Uterus (tissue), 4 donors: ENCODE measurements around the gene IRGQ. TPM values are rescaled to one million over a fixed set of nuclear protein-coding genes. Genes with fewer than 3 reads are reported as not detected.

Experiments
- DNase-seq, 2 donors: peaks; one replicate each; pipeline ENCODE4 v3.0.0-alpha.2; 2019 to 2020
- H3K27ac ChIP-seq, 2 donors: fragments of 200-600 bp; sonication (generic); 1 replicate in 1 of 2; 2 replicates in 1 of 2; pipeline ENCODE4 v1.5.1; 2016 to 2018
- H3K27me3 ChIP-seq, 2 donors: fragments of 200-600 bp; sonication (generic); one replicate each; pipeline ENCODE4 v1.5.1; 2018 to 2019; ENCODE audit warnings: control low read depth in 1 of 2
- H3K36me3 ChIP-seq, 2 donors: fragments of 200-600 bp; sonication (generic); one replicate each; pipeline ENCODE4 v1.5.1; 2019; ENCODE audit warnings: control low read depth in 1 of 2
- H3K4me1 ChIP-seq, 2 donors: fragments of 200-600 bp; sonication (generic); one replicate each; pipeline ENCODE4 v1.5.1; 2018 to 2019; ENCODE audit warnings: control low read depth in 1 of 2
- H3K4me3 ChIP-seq, 2 donors: fragments of 200-600 bp; sonication (generic); 1 replicate in 1 of 2; 2 replicates in 1 of 2; pipeline ENCODE4 v1.5.1; 2018 to 2019; ENCODE audit warnings: mild to moderate bottlenecking in 1 of 2
- H3K9me3 ChIP-seq, 2 donors: fragments of 200-600 bp; sonication (generic); one replicate each; pipeline ENCODE4 v1.5.1; 2019; ENCODE audit warnings: control low read depth in 1 of 2
- CTCF ChIP-seq, 4 experiments: fragments of 200-600 bp in 2 of 4; fragments of 450-650 bp in 2 of 4; sonication (generic) in 2 of 4; IDR thresholded peaks; one replicate each; pipeline ENCODE4 v1.5.1; 2016 to 2019; ENCODE audit warnings: antibody characterized with exemption in 4 of 4, mild to moderate bottlenecking in 2 of 4, moderate library complexity in 1 of 4
- POLR2A ChIP-seq, 2 donors: fragments of 450-650 bp; IDR thresholded peaks; one replicate each; pipeline ENCODE4 v1.6.1; 2016; ENCODE audit warnings: antibody characterized with exemption in 2 of 2, mild to moderate bottlenecking in 1 of 2, moderate library complexity in 1 of 2
- intact Hi-C: fragments of 100-400 bp; cut with DNase I; formaldehyde crosslinking; loops from one replicate; pipeline ENCODE4 v1.15.1; 2023; ENCODE audit warnings: low total_unique reads
- total RNA-seq, 4 donors: library from RNA; depleted of rRNA in 3 of 4; stranded (reverse); fragments of >200 nt in 3 of 4; gene quantifications; one replicate each; pipeline versions ENCODE4 v1.1.0 to v1.2.4, GENCODE V29; 2014 to 2023
- donor health status: DM: yes; HTN: yes; CAD: no.

Gene IRGQ
- total RNA-seq, 4 donors from 2014 or later, result 4.1 to 31.0 (median 17.2) TPM

- H3K9me3 ChIP-seq, result no peaks in the 10 kb centered on the region
- H3K36me3 ChIP-seq, result no peaks in the 10 kb centered on the region
- TF ChIP-seq POLR2A (IDR thresholded peaks at IDR 0.05) (no peak), CTCF (IDR thresholded peaks at IDR 0.05) (no peak)
- H3K27ac ChIP-seq, result no peak overlapping the region
- peak overlapping the region; percentile 49 to 52 for H3K4me3 ChIP-seq
- intact Hi-C loops, result no loop called here
- no peaks in the 10 kb centered on the region for H3K27me3 ChIP-seq
- peaks cover 0 to 13% of the 10 kb centered on the region in 2 donors for H3K4me1 ChIP-seq
- no peak for DNase-seq
Measured at GRCh38 chr19:43640424-43640757, 44.5 kb upstream of the IRGQ start.

- H3K27ac ChIP-seq, result peak within 1 kb of the TSS; percentile 27 to 37
- intact Hi-C loops, result no loop called here
- no peaks in the 10 kb centered on the region for H3K36me3 ChIP-seq
- no peaks in the 10 kb centered on the region for H3K27me3 ChIP-seq
- peak; percentile 33 to 36 for DNase-seq
- H3K4me3 ChIP-seq, result peak within 1 kb of the TSS; percentile 49 to 52
- peaks cover 0 to 13% of the 10 kb centered on the region in 2 donors for H3K4me1 ChIP-seq
- TF ChIP-seq CTCF (IDR thresholded peaks at IDR 0.05) (no peak), POLR2A (IDR thresholded peaks at IDR 0.05) (no peak)
- no peaks in the 10 kb centered on the region for H3K9me3 ChIP-seq
Measured at GRCh38 chr19:43639519-43640423, 43.8 kb upstream of the IRGQ start, which contains the start of gene CADM4. CADM4 (minus strand) TSS chr19:43639850; CDS start chr19:43639790, 60 bp downstream.

GRCh38 chr19:43638995-43639518 is 43.1 kb upstream of the IRGQ start:
- Histone ChIP-seq H3K4me3 (peak overlapping the region; percentile 20 to 52), H3K9me3 (no peaks in the 10 kb centered on the region), H3K4me1 (peaks cover 0 to 13% of the 10 kb centered on the region in 2 donors), H3K27ac (peak overlapping the region; percentile 7 to 27), H3K36me3 (no peaks in the 10 kb centered on the region), H3K27me3 (no peaks in the 10 kb centered on the region)
- intact Hi-C loops, result no loop called here
- TF ChIP-seq CTCF (IDR thresholded peaks at IDR 0.05) (no peak), POLR2A (IDR thresholded peaks at IDR 0.05) (no peak)
- no peak for DNase-seq

GRCh38 chr19:43638214-43638994 is 42.5 kb upstream of the IRGQ start:
- Histone ChIP-seq H3K27me3 (no peaks in the 10 kb centered on the region), H3K36me3 (no peaks in the 10 kb centered on the region), H3K4me1 (peaks cover 0 to 13% of the 10 kb centered on the region in 2 donors), H3K9me3 (no peaks in the 10 kb centered on the region), H3K27ac (no peak overlapping the region), H3K4me3 (no peak overlapping the region)
- TF ChIP-seq CTCF (IDR thresholded peaks at IDR 0.05) (no peak), POLR2A (IDR thresholded peaks at IDR 0.05) (no peak)
- intact Hi-C loops, result no loop called here
- DNase-seq, result no peak
